ENCODE results near the gene TNS3.

DNA sequence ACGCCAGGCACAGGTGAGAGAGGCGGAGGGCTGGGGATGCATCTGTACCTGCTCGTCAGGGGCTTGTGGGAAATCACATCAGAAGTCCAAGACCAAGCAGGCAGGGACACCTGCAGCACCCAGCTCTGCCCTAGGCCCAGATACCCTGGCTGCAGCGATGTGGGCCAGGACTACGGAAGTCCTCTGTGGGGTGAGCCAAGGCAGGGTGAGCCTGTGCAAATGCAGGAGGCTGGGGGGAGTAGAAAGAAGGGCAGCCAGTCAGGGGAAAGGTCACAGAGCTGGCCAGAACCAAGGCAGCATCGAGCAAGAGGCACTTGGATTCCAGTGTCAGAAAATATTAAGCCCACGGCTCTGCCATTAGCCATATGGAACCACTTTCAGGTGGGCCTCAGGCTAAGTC, 85.2 kb downstream of the TNS3 start:
- TF ChIP-seq, protein P1, sequence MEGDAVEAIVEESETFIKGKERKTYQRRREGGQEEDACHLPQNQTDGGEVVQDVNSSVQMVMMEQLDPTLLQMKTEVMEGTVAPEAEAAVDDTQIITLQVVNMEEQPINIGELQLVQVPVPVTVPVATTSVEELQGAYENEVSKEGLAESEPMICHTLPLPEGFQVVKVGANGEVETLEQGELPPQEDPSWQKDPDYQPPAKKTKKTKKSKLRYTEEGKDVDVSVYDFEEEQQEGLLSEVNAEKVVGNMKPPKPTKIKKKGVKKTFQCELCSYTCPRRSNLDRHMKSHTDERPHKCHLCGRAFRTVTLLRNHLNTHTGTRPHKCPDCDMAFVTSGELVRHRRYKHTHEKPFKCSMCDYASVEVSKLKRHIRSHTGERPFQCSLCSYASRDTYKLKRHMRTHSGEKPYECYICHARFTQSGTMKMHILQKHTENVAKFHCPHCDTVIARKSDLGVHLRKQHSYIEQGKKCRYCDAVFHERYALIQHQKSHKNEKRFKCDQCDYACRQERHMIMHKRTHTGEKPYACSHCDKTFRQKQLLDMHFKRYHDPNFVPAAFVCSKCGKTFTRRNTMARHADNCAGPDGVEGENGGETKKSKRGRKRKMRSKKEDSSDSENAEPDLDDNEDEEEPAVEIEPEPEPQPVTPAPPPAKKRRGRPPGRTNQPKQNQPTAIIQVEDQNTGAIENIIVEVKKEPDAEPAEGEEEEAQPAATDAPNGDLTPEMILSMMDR (IDR thresholded peaks at IDR 0.05 in 8 of 11, conservative IDR thresholded peaks at IDR 0.05 in 3 of 11) = no peak
- peak in 1 of 3 donors; percentile 7 for TF ChIP-seq POLR2AphosphoS5 (IDR thresholded peaks at IDR 0.05)

All from spleen (tissue), 7 donors.